NCI-H2107 (cell line): ENCODE results near the gene RASIP1.
"Not testable (repeated sequence)": the region's sequence is repeated elsewhere in the genome, so short reads cannot be mapped to it uniquely, and the experiment has no call there.

Experiments
- DNase-seq: peaks from one replicate; lab custom pipeline; 2025; lab: John Stamatoyannopoulos, UW

Gene RASIP1

DNA sequence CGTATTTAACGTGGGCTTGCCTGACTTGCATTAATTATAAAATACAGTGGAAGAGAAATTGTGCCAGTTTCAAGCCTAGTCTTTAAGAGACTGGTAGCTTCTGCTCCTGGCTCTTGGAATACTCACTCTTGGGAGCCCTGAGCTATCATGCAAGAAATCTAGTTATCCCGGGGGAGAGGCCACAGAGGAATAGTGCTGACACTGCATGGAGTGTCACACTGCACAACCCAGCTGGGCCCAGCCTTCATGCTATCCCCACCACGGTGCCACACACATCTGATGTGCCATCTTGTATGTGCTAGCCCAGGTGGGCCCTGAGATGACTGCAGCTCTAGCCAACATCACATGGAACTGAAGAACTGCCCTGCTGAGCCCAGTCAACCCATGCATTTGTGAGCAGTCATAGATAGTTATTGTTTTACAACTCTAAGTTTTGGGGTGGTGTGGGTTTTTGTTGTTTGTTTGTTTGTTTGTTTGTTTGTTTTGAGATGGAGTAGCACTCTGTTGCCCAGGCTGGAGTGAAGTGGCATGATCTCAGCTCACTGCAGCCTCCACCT lies 29.2 kb downstream of the RASIP1 start:
- DNase-seq = no peak

DNA sequence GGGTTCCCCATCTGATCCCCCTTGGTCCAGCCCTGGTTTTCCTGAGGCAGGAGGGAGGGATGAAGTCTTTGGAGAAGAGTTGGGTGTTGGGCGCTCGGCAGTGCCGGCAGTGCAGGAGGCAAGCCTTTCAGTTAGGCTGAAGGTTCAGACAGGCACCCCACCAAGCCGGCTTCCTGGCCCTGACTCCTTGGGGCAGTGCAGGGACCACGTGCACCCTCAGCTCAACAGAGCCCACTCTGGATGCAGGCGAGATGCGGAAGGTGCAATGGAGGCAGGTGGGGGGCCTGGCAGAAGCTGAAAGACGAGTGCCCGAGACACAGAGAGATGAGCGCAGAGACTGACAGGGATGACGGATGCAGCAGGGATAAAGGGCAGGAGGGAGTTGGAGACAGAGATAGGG lies 31.9 kb downstream of the RASIP1 start:
- DNase-seq = no peak

DNA sequence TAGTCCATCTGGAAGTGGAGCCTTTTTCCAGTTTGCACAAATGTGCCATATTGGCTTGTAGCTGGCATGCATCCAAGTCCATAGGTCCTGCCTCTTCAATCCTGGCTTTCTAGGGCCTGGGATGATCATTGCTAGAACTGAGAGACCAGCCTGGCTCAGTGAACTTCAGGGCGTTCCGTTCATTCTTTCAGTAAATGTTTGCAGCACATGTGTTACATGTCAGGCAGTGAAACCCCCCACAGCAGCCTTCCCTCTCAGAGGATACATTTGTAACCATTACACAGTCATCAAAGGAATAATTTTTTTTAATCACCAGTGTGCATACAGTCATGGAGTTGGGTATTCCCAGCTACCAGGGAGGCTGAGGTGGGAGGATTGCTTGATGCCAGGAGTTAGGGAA lies 35.0 kb downstream of the RASIP1 start:
- DNase-seq = no peak

DNA sequence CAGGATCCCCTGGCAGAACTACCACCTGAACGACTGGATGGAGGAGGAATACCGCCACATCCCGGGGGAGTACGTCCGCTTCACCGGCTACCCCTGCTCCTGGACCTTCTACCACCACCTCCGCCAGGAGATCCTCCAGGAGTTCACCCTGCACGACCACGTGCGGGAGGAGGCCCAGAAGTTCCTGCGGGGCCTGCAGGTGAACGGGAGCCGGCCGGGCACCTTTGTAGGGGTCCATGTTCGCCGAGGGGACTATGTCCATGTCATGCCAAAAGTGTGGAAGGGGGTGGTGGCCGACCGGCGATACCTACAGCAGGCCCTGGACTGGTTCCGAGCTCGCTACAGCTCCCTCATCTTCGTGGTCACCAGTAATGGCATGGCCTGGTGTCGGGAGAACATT lies 37.1 kb downstream of the RASIP1 start:
- no peak for DNase-seq

DNA sequence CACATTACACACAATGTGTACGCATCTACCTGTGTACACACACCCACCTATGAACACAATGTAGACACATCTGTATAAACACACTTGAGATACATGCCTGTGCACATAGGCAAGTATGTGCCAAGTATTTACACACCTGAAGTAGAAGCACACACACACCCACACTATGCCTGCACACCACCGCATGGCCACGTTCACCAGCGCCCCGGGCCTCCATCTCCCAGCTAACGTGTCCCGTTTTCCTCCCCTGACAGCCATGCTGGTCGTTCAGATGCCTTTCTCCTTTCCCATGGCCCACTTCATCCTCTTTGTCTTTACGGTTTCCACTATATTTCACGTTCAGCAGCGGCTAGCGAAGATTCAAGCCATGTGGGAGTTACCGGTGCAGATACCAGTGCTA lies 37.7 kb downstream of the RASIP1 start:
- DNase-seq = no peak

DNA sequence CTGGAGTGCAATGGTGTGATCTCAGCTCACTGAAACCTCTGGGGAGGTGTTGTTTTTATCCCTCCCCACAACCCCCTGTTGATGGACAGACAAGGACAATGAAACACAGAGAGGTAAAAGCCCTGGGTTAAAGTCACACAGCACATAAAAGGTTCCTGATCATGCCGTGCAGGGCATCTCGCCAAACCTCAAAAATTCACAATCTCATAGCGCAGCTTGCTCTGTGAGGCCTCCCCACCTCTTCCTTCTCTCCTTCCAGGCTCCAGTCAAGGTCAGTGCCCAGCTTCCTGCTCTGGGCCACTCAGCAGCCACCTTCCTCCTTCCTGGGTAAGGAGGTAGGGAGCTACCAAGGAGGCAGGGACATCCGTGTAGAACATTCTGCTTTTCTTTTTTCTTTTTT lies 42.4 kb downstream of the RASIP1 start:
- DNase-seq = no peak

DNA sequence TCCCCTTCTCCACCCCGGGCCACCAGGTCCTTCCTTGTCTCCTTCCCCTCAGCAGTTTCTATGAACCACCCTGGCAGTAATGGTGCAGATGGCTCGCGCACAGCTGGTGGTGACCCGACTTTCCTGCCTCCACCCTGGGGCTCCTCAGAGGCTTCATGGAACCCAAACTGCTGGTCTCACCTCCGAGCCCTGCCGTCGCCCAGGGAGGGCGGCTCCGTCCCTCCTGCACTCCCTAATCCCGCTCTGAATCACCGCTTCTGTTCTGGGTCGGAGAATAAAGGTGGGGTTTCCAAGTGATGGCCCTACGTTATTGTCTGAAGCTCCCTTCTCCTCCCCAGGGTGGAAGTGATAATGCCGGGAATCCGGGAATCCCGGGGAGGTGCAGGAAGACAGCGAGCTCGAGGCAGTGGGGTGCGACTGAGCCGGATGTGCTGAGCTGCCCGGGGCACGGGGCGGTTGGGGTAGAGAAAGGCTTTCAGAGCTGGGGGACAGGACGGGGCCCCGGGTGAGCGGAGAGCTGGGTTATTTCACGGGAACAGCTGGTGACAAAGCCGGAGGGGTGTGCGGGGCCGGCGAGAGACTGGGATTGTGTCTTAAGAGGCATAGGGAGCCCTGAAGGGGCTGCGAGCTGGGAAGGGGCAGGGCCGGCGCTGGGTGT lies 43.9 kb downstream of the RASIP1 start:
- no peak for DNase-seq

DNA sequence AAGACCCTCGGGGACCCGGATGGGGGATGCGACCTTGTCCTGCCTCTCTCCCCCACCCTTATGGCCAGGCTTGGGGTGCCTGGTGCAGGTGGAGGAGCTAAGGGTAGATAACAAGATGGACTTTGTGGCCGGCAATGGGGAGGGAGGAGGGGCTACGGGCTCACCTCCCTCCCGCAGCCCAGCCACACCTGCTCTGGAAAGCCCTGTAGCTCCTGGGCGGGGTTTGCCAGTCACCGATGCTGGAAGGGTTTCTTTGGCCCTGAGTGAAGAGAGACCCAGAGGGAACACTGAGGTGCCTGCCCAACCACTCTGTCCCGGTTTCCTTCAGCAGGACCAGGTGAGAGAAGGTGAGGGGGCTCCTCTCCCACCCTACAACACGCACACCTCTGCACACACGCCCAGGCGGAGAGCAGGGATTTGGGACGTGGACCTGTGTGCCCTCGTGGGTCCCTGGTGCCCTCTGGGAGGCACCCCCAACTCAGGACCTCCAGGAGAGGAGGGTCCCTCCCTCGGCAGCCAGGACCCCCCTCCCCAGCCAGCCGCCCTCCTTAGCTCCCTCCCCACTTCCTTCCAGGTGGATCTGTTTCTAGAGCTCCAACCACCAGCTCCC lies 44.6 kb downstream of the RASIP1 start, which contains the start of gene FUT2:
TSS of gene FUT2 (plus strand) at position 229 of the 610 bp plus-strand sequence. CDS start 6,986 bp downstream, outside the sequence.
- peak; percentile 20 for DNase-seq

DNA sequence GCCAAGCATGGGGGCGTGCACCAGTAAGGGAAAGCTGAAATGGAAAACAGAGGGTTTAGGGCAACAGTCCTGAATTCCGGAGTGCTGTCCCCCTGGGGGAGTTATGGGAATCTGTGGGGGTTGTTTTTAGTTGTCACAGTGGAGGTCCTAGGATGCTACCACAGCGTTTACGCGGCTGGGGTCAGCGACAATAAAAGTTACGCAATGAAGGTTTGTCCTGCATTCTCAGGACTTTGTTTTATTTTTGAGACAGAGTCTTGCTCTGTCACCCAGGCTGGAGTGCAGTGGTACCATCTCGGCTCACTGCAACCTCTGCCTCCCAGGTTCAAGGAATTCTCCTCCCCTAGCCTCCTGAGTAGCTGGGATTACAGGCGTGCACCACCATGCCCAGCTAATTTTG lies 46.8 kb downstream of the RASIP1 start:
- not testable (repeated sequence) for DNase-seq

DNA sequence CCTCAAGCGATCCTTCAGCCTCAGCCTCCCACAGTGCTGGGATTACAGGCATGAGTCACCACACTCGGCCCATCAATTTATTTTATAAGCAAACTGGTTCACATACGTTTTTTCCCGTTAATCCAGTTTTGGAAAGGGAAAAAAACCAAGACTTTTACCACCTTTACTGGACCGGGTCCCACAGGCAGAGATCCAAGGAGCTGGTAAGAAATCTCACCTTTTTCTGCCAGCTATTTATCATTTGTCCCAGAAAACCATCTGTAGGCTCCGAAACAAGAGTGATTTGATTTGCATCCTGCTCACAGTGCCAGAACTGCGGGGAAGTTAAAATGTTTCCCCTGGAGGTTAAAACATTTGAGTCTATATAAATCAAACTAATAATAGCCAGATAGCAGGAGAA lies 51.0 kb downstream of the RASIP1 start:
- no peak for DNase-seq

DNA sequence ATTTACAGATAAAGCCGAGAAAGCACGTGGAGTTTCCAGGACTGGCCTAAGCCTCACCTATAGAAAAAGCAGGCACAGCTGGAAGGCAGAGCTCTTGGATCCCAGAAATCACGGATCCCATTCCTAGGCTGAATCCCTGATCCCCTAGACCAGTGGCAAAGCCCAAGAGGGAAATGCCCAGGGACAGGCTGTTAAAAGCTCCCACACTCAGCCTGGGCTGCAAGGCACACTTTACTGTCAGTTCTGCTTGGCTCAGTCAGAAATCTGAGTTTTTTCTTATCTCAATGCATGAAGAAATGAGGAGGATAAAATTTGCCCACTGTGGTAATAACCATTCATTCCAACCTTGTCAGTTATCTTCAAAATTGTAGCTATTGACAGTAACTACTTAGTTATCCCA lies 52.6 kb downstream of the RASIP1 start:
- no peak for DNase-seq

DNA sequence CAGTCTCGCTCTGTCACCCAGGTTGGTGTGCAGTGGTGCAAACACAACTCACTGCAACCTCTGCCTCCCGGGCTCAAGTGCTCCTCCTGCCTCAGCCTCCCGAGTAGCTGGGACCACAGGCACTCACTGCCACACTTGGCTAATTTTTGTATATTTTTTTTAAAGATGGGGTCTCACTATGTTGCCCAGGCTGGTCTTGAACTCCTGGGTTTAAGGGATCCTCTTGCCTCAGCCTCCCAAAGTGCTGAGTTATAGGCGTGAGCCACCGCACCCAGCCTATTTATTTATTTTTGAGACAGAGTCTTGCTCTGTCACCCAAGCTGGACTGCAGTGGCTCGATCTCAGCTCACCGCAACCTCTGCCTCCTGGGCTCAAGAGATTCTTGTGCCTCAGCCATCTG lies 53.8 kb downstream of the RASIP1 start:
- DNase-seq = not testable (repeated sequence)

DNA sequence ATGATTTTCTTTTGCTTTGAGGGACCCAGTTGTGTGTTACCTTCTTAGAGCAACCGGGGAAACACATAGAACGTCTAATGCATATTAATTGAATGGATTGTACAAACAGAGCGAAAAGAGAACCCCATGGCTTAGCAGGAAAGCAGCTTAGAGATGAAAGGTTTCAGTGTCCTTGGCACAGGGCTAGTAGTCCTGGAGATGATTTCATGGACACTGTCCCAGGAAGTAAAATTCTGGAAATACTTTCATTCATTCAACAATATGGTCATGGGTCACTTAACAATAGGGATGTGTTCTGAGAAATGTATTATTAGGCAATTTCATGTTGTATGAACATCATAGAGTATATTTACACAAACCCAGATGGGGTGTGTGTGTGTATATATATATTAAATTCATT lies 54.3 kb downstream of the RASIP1 start:
- DNase-seq = no peak

DNA sequence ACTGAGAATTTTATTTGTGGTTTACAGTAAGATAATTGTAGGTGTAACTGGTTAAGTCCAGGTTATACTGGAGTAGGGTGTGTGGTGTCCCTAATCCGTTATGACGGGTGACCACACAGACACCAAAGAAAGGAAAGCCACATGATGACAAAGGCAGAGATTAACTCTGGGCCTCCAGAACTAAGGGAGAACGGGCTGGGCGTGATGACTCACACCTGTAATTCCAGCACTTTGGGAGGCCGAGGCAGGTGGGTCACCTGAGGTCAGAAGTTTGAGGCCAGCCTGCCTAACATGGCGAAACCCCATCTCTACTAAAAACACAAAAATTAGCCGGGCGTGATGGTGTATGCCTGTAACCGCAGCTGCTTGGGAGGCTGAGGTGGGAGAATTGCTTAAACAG lies 54.8 kb downstream of the RASIP1 start:
- no peak for DNase-seq

DNA sequence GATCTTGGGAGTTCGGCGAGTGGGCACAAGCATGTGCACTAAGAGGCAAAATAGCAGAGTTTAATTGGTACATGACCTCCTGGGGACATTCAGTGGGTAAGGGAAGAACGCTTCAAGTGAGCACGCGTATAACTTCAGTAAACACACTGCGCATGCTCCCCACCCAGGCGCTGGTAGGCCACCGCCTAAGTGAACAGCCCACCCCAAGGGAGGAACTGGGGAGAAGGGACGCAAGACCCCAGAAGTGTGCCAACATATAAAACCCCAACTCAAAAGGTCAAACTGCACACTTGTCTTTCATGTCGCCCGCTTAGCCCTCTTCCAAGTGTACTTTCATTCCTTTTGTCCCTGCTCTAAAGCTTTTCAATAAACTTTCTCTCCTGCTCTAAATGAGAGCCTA lies 57.1 kb downstream of the RASIP1 start:
- no peak for DNase-seq

DNA sequence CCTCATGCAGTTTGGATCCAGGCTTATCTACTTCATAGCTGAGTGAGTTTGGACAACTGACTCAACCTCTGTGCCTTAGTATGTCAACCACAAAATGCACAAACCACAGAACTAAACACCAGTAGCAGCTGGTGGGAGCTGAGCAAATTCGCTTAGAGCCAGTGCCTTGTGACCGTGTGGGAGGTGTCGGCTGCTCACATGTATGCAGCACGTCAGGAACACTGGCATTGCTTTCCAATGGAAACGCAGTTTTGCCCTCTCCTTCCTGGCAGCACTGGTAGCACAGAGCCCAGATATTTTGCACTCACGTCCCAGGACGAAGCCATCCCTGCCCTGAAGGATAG lies 59.3 kb downstream of the RASIP1 start:
- DNase-seq = peak; percentile 75

DNA sequence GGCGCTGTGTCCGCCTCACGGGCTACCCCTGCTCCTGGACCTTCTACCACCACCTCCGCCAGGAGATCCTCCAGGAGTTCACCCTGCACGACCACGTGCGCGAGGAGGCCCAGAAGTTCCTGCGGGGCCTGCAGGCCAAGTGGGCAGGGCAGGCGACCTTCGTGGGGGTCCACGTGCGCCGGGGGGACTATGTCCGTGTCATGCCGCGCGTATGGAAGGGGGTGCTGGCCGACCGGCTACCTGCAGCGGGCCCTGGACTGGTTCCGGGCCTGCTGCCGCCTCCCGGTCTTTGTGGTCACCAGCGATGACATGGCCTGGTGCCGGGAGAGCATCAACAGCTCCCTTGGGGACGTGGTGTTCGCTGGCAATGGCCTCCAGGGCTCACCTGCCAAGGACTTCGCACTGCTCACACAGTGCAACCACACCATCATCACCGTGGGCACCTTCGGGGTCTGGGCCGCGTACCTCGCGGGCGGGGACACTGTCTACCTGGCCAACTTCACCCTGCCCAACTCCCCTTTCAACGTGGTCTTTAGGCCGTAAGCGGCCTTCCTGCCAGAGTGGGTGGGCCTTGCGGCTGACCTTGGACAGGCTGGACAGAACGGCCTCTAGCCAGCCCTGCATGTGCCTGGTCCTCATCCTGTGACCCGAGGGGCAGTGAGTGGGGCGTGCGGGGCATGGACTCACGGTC lies 59.8 kb downstream of the RASIP1 start:
- DNase-seq = no peak

DNA sequence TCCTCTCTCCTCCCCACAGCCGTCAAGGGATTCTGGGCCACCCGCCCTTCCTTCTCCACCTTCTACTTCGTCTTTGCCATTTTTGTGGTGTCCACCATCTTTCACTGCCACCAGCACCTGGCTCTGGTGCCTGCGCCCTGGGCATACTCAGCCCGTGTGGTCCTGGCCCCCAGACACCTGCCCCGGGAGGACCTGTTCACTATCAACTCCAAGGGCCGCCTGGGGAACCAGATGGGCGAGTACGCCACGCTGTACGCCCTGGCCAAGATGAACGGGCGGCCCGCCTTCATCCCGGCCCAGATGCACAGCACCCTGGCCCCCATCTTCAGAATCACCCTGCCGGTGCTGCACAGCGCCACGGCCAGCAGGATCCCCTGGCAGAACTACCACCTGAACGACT lies 60.4 kb downstream of the RASIP1 start:
- not testable (repeated sequence) for DNase-seq

DNA sequence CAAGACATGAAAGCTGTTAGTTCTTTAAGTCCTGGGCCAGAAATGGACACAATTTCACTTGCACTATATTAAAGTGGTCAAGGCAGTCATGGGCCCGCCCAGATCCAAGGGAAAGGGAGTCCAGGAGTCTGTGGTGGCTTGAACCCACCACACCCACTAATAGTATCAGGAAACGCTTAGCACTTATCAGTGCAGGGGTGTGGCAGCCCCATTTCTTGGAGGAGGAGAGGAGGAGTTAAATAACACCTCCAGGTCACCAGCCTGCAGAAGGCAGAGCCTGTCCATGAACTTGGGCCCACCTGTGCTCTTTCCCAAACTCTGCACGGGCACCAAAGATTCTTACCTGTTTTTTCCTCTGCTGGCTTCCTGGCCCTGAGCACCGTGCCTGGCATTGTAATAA lies 62.2 kb downstream of the RASIP1 start:
- DNase-seq = no peak

DNA sequence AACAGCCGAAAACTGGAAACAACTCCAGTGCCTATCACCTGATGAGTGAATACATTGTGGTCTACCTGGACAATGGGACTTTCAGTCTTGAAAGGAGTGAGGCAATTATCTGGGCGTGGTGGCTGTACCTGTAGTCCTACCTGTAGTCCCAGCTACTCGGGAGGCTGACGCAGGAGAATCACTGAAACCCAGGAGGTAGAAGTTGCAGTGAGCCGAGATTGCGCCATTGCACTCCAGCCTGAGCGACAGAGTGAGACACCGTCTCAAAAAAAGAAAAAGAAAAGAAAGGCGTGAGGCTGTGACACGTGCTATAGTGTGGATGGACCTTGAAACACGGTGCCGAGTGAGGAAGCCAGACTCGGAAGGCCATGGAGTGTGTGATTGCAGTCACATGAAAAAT lies 63.5 kb downstream of the RASIP1 start:
- DNase-seq = no peak

DNA sequence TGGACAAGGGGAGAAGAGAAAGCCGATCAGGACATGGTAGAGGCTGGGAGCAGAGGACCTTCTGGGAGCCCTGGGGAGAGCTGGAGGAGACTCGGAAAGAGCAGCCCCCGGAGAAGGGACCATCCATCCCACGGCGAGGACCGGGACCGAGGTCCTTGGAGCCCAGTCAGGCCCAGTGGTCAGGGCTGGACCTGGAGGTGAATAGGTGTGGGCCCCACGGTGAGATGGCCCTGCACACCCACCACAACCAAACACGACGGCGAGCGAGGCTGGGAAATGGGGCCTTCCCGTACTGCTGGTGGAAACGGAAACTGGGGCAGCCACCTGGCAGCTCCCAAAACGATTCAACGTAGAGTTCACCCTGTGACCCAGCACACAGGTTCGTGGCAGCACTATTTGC lies 63.9 kb downstream of the RASIP1 start:
- no peak for DNase-seq

DNA sequence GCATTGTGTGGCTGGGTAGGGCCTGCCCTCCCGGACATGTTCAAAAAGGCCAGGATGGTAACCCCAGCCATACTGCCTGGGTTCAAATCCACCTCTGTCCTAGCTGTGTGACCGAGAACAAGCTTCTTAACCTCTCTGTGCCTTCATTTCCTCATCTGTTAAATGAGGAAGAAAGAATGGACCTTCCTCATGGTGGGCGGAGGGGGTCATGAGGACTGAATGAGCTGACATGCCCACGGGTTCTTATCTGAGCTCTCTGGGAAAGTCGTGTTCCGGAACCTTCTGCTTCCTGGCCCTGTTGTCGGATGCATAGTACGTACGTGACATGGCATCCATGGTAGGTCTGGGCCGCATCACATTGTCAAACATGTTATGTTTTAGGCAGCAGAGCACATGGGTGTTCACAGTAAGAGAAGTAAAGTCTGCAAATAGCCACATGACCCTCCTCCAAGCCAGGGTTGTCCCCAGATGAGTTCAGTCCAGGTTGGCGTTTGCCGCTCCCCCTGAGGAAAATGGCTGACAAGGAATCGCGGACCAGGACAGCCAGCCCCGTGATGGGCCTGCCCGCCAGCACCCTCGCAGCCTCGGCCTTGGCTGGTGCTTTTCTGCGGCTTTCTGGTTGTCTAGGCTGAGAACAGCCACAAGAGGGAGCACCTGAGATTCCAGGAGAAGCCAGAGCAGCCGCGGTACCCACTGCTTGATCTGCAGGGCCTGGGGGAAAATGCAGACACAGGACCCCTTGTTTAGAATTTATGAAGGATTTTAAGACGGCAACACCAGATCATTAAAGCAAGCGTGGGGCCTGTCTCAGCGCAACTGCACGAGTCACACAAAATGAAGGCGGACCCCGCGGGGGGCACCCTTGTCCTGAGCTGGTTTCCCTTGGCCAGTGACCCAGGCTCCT lies 65.2 kb downstream of the RASIP1 start:
- peak; percentile 61 for DNase-seq
